ENCODE measurements around the gene SECISBP2.

The SECISBP2 gene

GRCh38 chr9:89387197-89387849, 69.0 kb downstream of the SECISBP2 start:
- Histone ChIP-seq H3K4me2 (ENCODE audit: low read length) (no peak overlapping the region), H3K9me3 (ENCODE audit: low read length) (no peaks in the 10 kb centered on the region), H3K79me2 (ENCODE audit: insufficient read depth, low read length) (no peaks in the 10 kb centered on the region), H3K9me2 (ENCODE audit: low read depth, low read length) (no peaks in the 10 kb centered on the region), H3K4me3 (ENCODE audit: low read depth, low read length, poor library complexity, severe bottlenecking) (no peak overlapping the region), H3K27me3 (ENCODE audit: insufficient read depth, low read length) (no peaks in the 10 kb centered on the region), H4K20me1 (ENCODE audit: insufficient read depth, low read length) (no peaks in the 10 kb centered on the region), H3K27ac (ENCODE audit: low read depth, low read length, poor library complexity, severe bottlenecking) (no peak overlapping the region), H3K4me1 (ENCODE audit: insufficient read depth, low read length, severe bottlenecking) (no peaks in the 10 kb centered on the region), H2AFZ (ENCODE audit: low read length) (no peak overlapping the region), H3K9ac (ENCODE audit: low read length) (no peak overlapping the region), H3K36me3 (ENCODE audit: insufficient read depth, low read length) (no peaks in the 10 kb centered on the region), H3F3A (ENCODE audit: insufficient read depth, low read length) (no peaks in the 10 kb centered on the region)
- TF ChIP-seq EZH2 (IDR thresholded peaks at IDR 0.05; ENCODE audit: borderline replicate concordance, low read length): no peak
- TF ChIP-seq CTCF (IDR thresholded peaks at IDR 0.05; ENCODE audit: low read length): no peak

DNA sequence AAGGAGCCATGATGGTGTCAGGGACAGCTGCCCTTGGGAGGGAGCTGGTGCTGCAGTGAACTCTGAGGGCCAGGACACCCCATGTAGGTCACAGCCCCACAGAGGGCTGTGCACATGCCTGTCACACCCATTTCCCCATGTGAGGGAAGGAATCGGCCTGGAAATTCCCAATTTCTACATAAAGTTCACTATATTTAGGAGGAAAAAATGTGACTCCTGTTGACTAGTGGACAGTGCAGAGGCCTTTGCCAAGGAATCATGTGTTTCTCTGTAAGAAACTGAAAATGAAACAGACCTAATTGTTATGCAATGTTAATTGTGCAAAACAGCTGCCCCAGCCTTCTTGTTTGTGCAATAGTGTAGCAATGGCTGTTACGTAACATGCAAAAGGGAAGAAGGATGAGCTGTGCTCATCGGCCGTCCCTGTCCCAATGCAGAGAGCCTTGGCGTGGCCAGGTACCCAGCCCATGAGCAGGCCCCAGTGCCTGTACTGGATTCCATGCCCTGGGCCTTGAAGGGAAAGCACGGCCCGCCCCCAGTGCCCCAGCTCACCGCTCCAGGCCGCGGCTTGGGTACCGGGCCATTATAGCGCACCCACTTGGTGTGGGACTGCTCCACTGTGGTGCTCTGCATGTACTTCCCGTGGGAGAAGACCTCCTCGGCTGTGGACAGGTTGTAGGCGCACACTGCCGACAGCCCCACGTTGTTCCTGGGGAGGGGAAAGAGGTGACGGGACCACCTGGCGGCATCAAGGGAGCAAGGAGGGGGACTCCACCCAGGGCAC, 70.0 kb downstream of the SECISBP2 start:
- Histone ChIP-seq H2AFZ (ENCODE audit: low read length) (no peak overlapping the region), H3K4me3 (ENCODE audit: low read depth, low read length, poor library complexity, severe bottlenecking) (no peak overlapping the region), H4K20me1 (ENCODE audit: insufficient read depth, low read length) (no peaks in the 10 kb centered on the region), H3K9me3 (ENCODE audit: low read length) (no peaks in the 10 kb centered on the region), H3K9me2 (ENCODE audit: low read depth, low read length) (no peaks in the 10 kb centered on the region), H3K4me2 (ENCODE audit: low read length) (no peak overlapping the region), H3K79me2 (ENCODE audit: insufficient read depth, low read length) (no peaks in the 10 kb centered on the region), H3K36me3 (ENCODE audit: insufficient read depth, low read length) (no peaks in the 10 kb centered on the region), H3K4me1 (ENCODE audit: insufficient read depth, low read length, severe bottlenecking) (no peaks in the 10 kb centered on the region), H3K9ac (ENCODE audit: low read length) (no peak overlapping the region), H3F3A (ENCODE audit: insufficient read depth, low read length) (no peaks in the 10 kb centered on the region), H3K27ac (ENCODE audit: low read depth, low read length, poor library complexity, severe bottlenecking) (no peak overlapping the region), H3K27me3 (ENCODE audit: insufficient read depth, low read length) (peaks cover 4% of the 10 kb centered on the region; the same call in 1 of the 2 replicates)
- no peak for TF ChIP-seq CTCF (IDR thresholded peaks at IDR 0.05; ENCODE audit: low read length)
- TF ChIP-seq EZH2 (IDR thresholded peaks at IDR 0.05; ENCODE audit: borderline replicate concordance, low read length): no peak

DNA sequence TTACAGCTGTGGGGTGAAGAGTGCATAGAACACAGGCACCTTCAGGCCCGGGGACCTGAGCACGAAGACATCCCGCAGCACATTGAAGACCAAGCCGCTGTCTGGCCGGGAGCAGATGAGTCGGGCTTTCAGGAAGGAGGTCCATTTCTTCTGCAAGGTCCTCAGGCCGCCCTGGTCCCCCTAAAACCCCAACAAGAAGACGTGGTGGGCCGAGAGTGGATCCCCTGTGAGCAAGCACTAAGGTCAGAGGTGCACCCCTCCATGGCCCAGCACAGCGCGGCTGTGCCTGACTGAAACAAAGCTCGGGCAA, 70.5 kb downstream of the SECISBP2 start:
- H3F3A ChIP-seq (ENCODE audit: insufficient read depth, low read length): no peaks in the 10 kb centered on the region
- no peak overlapping the region for H3K9ac ChIP-seq (ENCODE audit: low read length)
- H3K36me3 ChIP-seq (ENCODE audit: insufficient read depth, low read length): no peaks in the 10 kb centered on the region
- no peak overlapping the region for H2AFZ ChIP-seq (ENCODE audit: low read length)
- no peak overlapping the region for H3K4me3 ChIP-seq (ENCODE audit: low read depth, low read length, poor library complexity, severe bottlenecking)
- H3K4me2 ChIP-seq (ENCODE audit: low read length): no peak overlapping the region
- H3K79me2 ChIP-seq (ENCODE audit: insufficient read depth, low read length): no peaks in the 10 kb centered on the region
- TF ChIP-seq EZH2 (IDR thresholded peaks at IDR 0.05; ENCODE audit: borderline replicate concordance, low read length) (no peak), CTCF (IDR thresholded peaks at IDR 0.05; ENCODE audit: low read length) (no peak)
- no peak overlapping the region for H3K27ac ChIP-seq (ENCODE audit: low read depth, low read length, poor library complexity, severe bottlenecking)
- H3K9me3 ChIP-seq (ENCODE audit: low read length): no peaks in the 10 kb centered on the region
- H3K27me3 ChIP-seq (ENCODE audit: insufficient read depth, low read length): peaks cover 4% of the 10 kb centered on the region; the same call in 1 of the 2 replicates
- no peaks in the 10 kb centered on the region for H3K9me2 ChIP-seq (ENCODE audit: low read depth, low read length)
- no peaks in the 10 kb centered on the region for H3K4me1 ChIP-seq (ENCODE audit: insufficient read depth, low read length, severe bottlenecking)
- no peaks in the 10 kb centered on the region for H4K20me1 ChIP-seq (ENCODE audit: insufficient read depth, low read length)
